ENCODE measurements around the gene ATXN7L1. TPM values are rescaled to one million over a fixed set of nuclear protein-coding genes. Genes with fewer than 3 reads are reported as not detected.

Gene ATXN7L1
- total and polyA plus RNA-seq, 7 donors, result 1.2 to 6.0 (median 3.0) TPM

DNA sequence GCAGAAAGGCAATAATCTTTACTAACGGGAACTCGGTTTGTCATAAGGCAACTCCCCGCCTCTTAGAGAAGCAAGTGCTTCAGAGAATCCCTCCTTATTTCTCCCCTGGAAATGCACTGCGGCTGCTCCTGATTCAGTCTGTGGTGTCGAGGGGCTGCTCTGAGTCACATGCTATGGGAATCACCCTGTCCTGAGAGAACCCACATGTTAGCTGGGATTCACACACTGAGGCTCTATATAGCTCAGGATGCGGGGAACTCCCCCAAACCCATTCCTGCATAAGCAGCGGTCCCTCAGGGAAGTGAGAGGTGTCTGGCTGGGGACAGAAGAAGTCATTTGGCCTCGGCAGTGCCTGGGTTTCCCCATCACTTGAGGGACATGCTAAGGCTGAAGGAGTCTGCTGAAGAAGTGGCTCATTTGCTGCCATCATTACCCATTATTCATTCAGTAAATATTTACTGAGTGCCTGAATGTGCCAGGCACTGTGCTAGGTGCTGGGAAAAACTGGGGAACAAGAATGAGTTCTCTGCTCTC is 87.5 kb downstream of the ATXN7L1 start:
- H3K27ac ChIP-seq, result no peak overlapping the region
- H3K36me3 ChIP-seq (ENCODE audit: insufficient read depth in 1 of 2, low read depth in 1 of 2), result no peaks in the 10 kb centered on the region
- WGBS, 3 donors, result 85 to 88% (median 87%) methylated on average over 8 of the region's 8 CpGs
- TF ChIP-seq, protein P1, sequence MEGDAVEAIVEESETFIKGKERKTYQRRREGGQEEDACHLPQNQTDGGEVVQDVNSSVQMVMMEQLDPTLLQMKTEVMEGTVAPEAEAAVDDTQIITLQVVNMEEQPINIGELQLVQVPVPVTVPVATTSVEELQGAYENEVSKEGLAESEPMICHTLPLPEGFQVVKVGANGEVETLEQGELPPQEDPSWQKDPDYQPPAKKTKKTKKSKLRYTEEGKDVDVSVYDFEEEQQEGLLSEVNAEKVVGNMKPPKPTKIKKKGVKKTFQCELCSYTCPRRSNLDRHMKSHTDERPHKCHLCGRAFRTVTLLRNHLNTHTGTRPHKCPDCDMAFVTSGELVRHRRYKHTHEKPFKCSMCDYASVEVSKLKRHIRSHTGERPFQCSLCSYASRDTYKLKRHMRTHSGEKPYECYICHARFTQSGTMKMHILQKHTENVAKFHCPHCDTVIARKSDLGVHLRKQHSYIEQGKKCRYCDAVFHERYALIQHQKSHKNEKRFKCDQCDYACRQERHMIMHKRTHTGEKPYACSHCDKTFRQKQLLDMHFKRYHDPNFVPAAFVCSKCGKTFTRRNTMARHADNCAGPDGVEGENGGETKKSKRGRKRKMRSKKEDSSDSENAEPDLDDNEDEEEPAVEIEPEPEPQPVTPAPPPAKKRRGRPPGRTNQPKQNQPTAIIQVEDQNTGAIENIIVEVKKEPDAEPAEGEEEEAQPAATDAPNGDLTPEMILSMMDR (IDR thresholded peaks at IDR 0.05), result no peak
- intact Hi-C loops (cut with DNase I), result no loop called here
- ATAC-seq, result no peak
- H3K9me3 ChIP-seq, result no peaks in the 10 kb centered on the region
- no peak for DNase-seq
- H3K4me1 ChIP-seq, result no peaks in the 10 kb centered on the region
- H3K4me3 ChIP-seq, result no peak overlapping the region
- H3K27me3 ChIP-seq (ENCODE audit: insufficient read depth in 3 of 3, low read length in 2 of 3), result no peaks in the 10 kb centered on the region

DNA sequence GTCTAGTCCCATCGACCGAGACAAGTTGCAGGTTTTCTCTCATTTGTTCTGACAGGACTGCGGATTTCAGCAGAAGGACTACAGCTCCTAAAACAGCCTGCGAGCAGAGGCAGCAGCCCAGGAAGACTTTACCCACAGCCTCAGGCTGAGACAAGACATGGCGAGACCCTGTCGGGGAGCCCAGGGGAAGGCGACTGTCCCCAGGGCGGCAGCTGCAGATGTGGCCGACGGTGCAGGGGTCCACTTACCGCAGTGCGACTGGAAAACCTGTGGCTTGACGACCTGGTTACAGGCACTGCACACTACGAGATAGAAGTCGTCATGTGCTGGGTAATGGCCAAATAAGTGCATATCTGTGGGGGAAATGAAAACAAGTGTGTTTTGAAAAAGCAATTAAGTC is 88.0 kb downstream of the ATXN7L1 start:
- TF ChIP-seq, protein P1 (IDR thresholded peaks at IDR 0.05), result no peak
- DNase-seq (no peak), ATAC-seq (no peak)
- no peaks in the 10 kb centered on the region for H3K36me3 ChIP-seq (ENCODE audit: insufficient read depth in 1 of 2, low read depth in 1 of 2)
- no peaks in the 10 kb centered on the region for H3K4me1 ChIP-seq
- no peaks in the 10 kb centered on the region for H3K27me3 ChIP-seq (ENCODE audit: insufficient read depth in 3 of 3, low read length in 2 of 3)
- no peak overlapping the region for H3K27ac ChIP-seq
- intact Hi-C loops (cut with DNase I), result no loop called here
- no peaks in the 10 kb centered on the region for H3K9me3 ChIP-seq
- no peak overlapping the region for H3K4me3 ChIP-seq
- WGBS, 3 donors, result 88 to 93% (median 90%) methylated on average over 15 of the region's 15 CpGs

DNA sequence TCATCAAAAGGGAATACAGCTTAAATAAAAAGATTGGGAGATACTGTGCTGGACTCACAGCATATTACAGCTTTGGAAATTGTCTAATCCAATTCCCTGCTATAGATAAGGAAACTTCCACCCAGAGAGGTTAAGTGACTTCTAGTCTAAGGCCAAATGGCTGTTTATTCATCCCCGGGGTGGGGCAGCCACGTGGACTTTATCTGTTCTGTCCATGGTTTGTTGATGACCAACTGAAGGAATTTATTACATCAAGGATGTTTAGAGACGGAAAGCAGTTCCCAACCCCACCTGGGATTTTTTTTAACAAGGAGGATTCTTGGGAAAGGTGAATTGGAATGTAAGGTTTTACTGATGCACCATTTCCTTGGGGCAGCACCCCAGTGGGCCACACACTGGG is 88.6 kb downstream of the ATXN7L1 start:
- no peak for ATAC-seq
- 82 to 85% (median 84%) methylated on average over 3 of the region's 3 CpGs for WGBS, 3 donors
- intact Hi-C loops (cut with DNase I), result no loop called here

DNA sequence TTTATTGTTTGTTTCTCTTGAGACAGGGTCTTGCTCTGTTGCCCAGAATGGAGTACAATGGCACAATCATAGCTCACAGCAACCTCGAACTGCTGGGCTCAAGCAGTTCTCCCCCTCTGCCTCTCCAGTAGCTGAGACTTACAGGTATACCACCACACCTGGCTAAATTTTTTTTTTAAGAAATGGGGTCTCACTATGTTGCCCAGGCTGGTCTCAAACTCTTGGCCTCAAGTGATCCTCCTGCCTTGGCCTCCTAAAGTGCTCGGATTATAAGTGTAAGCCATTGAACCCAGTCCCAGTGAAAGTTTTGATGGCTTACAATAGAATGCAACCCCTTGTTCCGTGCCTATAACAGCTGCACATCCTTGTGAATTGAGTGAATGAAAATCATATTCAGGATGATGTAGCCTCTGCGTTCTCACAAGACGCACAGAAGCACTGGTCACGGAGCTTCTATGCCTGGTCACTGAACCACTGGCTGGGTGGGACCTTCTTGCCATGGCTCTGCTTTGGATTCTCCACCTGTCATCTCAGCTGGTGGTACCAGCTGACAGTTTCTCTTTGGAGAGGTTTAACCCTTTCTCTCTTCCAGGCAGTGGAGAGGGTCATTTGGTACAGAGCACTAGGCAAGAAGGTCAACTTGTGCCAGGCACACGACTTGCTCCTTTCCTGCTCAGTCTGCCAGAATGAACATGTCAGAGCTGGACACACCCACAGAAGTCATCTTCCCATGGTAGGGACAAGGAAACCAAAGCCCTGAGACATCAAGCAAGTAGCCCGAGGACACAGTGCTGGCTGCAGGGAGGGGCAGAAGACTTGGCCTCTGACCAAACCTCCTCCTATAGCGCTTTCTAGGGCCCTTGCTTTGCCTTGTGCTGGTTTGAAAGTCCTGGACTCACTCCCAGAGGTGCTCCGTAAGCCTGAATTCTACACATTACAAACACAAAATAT is 89.6 kb downstream of the ATXN7L1 start:
- TF ChIP-seq, protein P1 (IDR thresholded peaks at IDR 0.05), result no peak
- no peaks in the 10 kb centered on the region for H3K9me3 ChIP-seq
- ATAC-seq, result no peak
- no peak overlapping the region for H3K4me3 ChIP-seq
- no peaks in the 10 kb centered on the region for H3K36me3 ChIP-seq (ENCODE audit: insufficient read depth in 1 of 2, low read depth in 1 of 2)
- WGBS, 3 donors, result 77 to 89% (median 85%) methylated on average over 10 of the region's 10 CpGs
- intact Hi-C loops (cut with DNase I), result no loop called here
- no peaks in the 10 kb centered on the region for H3K4me1 ChIP-seq
- DNase-seq, result no peak
- no peak overlapping the region for H3K27ac ChIP-seq
- H3K27me3 ChIP-seq (ENCODE audit: insufficient read depth in 3 of 3, low read length in 2 of 3), result no peaks in the 10 kb centered on the region

More for the DNA sequence above, 88.6 kb downstream of the ATXN7L1 start:
- no peak overlapping the region for H3K27ac ChIP-seq
- H3K4me1 ChIP-seq, result no peaks in the 10 kb centered on the region
- H3K36me3 ChIP-seq (ENCODE audit: insufficient read depth in 1 of 2, low read depth in 1 of 2), result no peaks in the 10 kb centered on the region
- no peak for DNase-seq
- TF ChIP-seq, protein P1 (IDR thresholded peaks at IDR 0.05), result no peak
- no peak overlapping the region for H3K4me3 ChIP-seq
- H3K9me3 ChIP-seq, result no peaks in the 10 kb centered on the region
- H3K27me3 ChIP-seq (ENCODE audit: insufficient read depth in 3 of 3, low read length in 2 of 3), result no peaks in the 10 kb centered on the region

Data from psoas muscle (tissue), 8 donors.